Measurements from ENCODE around the gene SCML1. TPM values are rescaled to one million over a fixed set of nuclear protein-coding genes. Genes with fewer than 3 reads are reported as not detected.

The SCML1 gene
- polyA plus RNA-seq, 1 donor (not counting 4 experiments of a cell fraction or from before 2014, with no cell fraction given): 19.9 TPM

GRCh38 chrX:17787557-17787956 is 50.3 kb downstream of the SCML1 start:
- dilution Hi-C loops (cut with MboI; ENCODE audit: extremely low pct_ligation_motif_present, low sequenced_read_pairs): no loop called here
- Histone ChIP-seq H3K9ac (ENCODE audit: control insufficient read depth, extremely low read depth, insufficient read depth, low read length) (no peak overlapping the region), H3K36me3 (ENCODE audit: control insufficient read depth in 2 of 2, extremely low read depth in 1 of 2, insufficient read depth in 2 of 2, low read length in 2 of 2) (no peaks in the 10 kb centered on the region), H3K27ac (ENCODE audit: control insufficient read depth, insufficient read depth, low read length) (no peak overlapping the region), H3K4me3 (ENCODE audit: control insufficient read depth in 2 of 3, extremely low read depth in 1 of 3, insufficient read depth in 2 of 3, low read depth in 1 of 3, low read length in 3 of 3) (no peak overlapping the region), H4K20me1 (ENCODE audit: control insufficient read depth, extremely low read depth, insufficient read depth, low read length) (no peaks in the 10 kb centered on the region), H3K4me1 (ENCODE audit: control insufficient read depth, extremely low read depth, insufficient read depth, low read length) (no peaks in the 10 kb centered on the region), H3K9me1 (ENCODE audit: control insufficient read depth, extremely low read depth, insufficient read depth, low read length) (no peaks in the 10 kb centered on the region), H3K27me3 (ENCODE audit: control insufficient read depth, extremely low read depth, insufficient read depth, low read length) (peaks cover 3% of the 10 kb centered on the region), H3K79me2 (ENCODE audit: control insufficient read depth, insufficient read depth, low read length) (no peaks in the 10 kb centered on the region), H2AFZ (ENCODE audit: control insufficient read depth, low read length) (peak overlapping the region; percentile 30), H3K4me2 (ENCODE audit: control insufficient read depth, extremely low read depth, insufficient read depth, low read depth, low read length) (no peak overlapping the region), H3K9me3 (ENCODE audit: control insufficient read depth, low read depth, low read length) (no peaks in the 10 kb centered on the region)
- TF ChIP-seq EZH2 (IDR thresholded peaks at IDR 0.05; ENCODE audit: low read length): no peak
- no peak for TF ChIP-seq CTCF (optimal IDR thresholded peaks at IDR 0.05 in 1 of 3, IDR thresholded peaks at IDR 0.05 in 1 of 3, conservative IDR thresholded peaks at IDR 0.05 in 1 of 3; ENCODE audit: extremely low read depth in 1 of 3, insufficient read depth in 2 of 3, low read length in 3 of 3)
- DNase-seq (ENCODE audit: low read depth, low spot score) (no peak), FAIRE-seq (no peak)

DNA sequence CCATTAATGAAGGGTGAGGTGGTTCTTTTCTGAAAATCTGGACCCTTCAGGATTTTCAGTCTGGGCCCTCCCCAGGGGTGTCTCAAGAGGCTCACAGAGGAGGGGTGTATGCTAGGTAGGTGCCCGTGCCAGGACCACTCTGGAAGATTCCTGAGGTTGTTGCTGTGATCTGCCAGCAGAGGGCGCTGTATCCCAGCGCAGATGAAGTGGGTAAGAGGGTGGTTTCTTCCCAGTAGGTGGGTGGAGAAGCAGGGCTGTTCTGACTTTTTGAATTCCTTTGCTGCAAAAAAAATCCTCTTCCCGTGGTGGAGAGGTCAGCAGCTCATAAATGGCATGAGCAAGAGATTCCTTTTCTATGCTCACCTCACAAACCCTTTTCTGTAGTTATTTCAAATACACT is 51.1 kb downstream of the SCML1 start:
- Histone ChIP-seq H3K27ac (ENCODE audit: control insufficient read depth, insufficient read depth, low read length) (no peak overlapping the region), H3K9me3 (ENCODE audit: control insufficient read depth, low read depth, low read length) (no peaks in the 10 kb centered on the region), H3K4me3 (ENCODE audit: control insufficient read depth in 2 of 3, extremely low read depth in 1 of 3, insufficient read depth in 2 of 3, low read depth in 1 of 3, low read length in 3 of 3) (no peak overlapping the region), H3K9me1 (ENCODE audit: control insufficient read depth, extremely low read depth, insufficient read depth, low read length) (no peaks in the 10 kb centered on the region), H3K27me3 (ENCODE audit: control insufficient read depth, extremely low read depth, insufficient read depth, low read length) (peaks cover 3% of the 10 kb centered on the region), H4K20me1 (ENCODE audit: control insufficient read depth, extremely low read depth, insufficient read depth, low read length) (no peaks in the 10 kb centered on the region), H3K9ac (ENCODE audit: control insufficient read depth, extremely low read depth, insufficient read depth, low read length) (no peak overlapping the region), H3K4me1 (ENCODE audit: control insufficient read depth, extremely low read depth, insufficient read depth, low read length) (no peaks in the 10 kb centered on the region), H3K4me2 (ENCODE audit: control insufficient read depth, extremely low read depth, insufficient read depth, low read depth, low read length) (no peak overlapping the region), H2AFZ (ENCODE audit: control insufficient read depth, low read length) (no peak overlapping the region), H3K79me2 (ENCODE audit: control insufficient read depth, insufficient read depth, low read length) (no peaks in the 10 kb centered on the region), H3K36me3 (ENCODE audit: control insufficient read depth in 2 of 2, extremely low read depth in 1 of 2, insufficient read depth in 2 of 2, low read length in 2 of 2) (no peaks in the 10 kb centered on the region)
- peak; percentile 1 for DNase-seq (ENCODE audit: low read depth, low spot score)
- no peak for FAIRE-seq
- TF ChIP-seq EZH2 (IDR thresholded peaks at IDR 0.05; ENCODE audit: low read length) (no peak), CTCF (optimal IDR thresholded peaks at IDR 0.05 in 1 of 3, IDR thresholded peaks at IDR 0.05 in 1 of 3, conservative IDR thresholded peaks at IDR 0.05 in 1 of 3; ENCODE audit: extremely low read depth in 1 of 3, insufficient read depth in 2 of 3, low read length in 3 of 3) (peak; percentile 65 to 85 (median 79))
- dilution Hi-C loops (cut with MboI; ENCODE audit: extremely low pct_ligation_motif_present, low sequenced_read_pairs): no loop called here
